ENCODE measurements around the gene SLC22A31.
"Not testable (repeated sequence)": the region's sequence is repeated elsewhere in the genome, so short reads cannot be mapped to it uniquely, and the experiment has no call there.

Gene SLC22A31

GRCh38 chr16:89193576-89194293 is 6.6 kb downstream of the SLC22A31 start:
- Histone ChIP-seq H3K4me2 (ENCODE audit: low read depth, low read length, poor library complexity, severe bottlenecking) (no peak overlapping the region), H3K27ac (ENCODE audit: low read depth, low read length) (no peak overlapping the region), H3K4me3 (ENCODE audit: insufficient read depth, low read length, poor library complexity, severe bottlenecking) (no peak overlapping the region), H3F3A (ENCODE audit: insufficient read depth) (0 out of 2 replicates have a peak, but pooled peaks cover 3% of the 10 kb centered on the region), H3K27me3 (ENCODE audit: low read length) (no peaks in the 10 kb centered on the region), H3K9me2 (replicated peaks; ENCODE audit: insufficient read depth, low read length) (no peaks in the 10 kb centered on the region), H3K9ac (ENCODE audit: low read length) (no peak overlapping the region), H3K36me3 (ENCODE audit: low read length) (no peaks in the 10 kb centered on the region), H2AFZ (ENCODE audit: low read depth, low read length, severe bottlenecking) (no peak overlapping the region), H3K79me2 (ENCODE audit: insufficient read depth, low read length) (no peaks in the 10 kb centered on the region), H3K9me3 (ENCODE audit: insufficient read depth, low read length) (no peaks in the 10 kb centered on the region), H4K20me1 (ENCODE audit: low read depth, low read length) (no peaks in the 10 kb centered on the region)
- no peak for TF ChIP-seq EZH2phosphoT487 (conservative IDR thresholded peaks at IDR 0.05; ENCODE audit: low read length)
- TF ChIP-seq, protein P1, sequence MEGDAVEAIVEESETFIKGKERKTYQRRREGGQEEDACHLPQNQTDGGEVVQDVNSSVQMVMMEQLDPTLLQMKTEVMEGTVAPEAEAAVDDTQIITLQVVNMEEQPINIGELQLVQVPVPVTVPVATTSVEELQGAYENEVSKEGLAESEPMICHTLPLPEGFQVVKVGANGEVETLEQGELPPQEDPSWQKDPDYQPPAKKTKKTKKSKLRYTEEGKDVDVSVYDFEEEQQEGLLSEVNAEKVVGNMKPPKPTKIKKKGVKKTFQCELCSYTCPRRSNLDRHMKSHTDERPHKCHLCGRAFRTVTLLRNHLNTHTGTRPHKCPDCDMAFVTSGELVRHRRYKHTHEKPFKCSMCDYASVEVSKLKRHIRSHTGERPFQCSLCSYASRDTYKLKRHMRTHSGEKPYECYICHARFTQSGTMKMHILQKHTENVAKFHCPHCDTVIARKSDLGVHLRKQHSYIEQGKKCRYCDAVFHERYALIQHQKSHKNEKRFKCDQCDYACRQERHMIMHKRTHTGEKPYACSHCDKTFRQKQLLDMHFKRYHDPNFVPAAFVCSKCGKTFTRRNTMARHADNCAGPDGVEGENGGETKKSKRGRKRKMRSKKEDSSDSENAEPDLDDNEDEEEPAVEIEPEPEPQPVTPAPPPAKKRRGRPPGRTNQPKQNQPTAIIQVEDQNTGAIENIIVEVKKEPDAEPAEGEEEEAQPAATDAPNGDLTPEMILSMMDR (IDR thresholded peaks at IDR 0.05; ENCODE audit: insufficient read depth, low read length, poor library complexity, severe bottlenecking) = no peak

DNA sequence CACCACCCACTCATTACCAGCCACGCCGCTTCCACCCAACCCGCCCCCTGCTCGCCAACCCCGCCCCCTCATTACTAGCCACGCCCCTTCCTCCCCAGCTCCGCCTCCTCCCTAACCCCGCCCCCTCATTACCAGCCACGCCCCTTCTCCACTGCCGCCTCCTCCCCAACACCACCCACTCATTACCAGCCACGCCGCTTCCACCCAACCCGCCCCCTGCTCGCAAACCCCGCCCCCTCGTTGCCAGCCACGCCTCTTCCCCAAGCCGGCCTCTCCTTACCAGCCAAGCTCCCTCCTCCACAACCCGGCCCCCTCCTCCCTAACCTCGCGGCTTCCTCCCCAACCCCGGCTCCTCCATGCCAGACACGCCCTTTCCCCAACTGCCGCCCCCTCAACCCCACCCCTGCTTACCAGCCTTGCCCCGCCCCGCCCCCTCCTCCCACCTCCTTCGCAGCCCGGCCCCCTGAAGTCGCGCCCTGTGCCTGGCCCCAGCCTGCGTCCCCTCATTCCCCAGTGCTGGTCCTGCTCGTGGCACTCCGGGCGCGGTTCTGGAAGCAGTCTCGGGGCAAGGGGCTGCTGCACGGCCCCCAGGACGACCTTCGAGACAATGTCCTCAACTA is 7.3 kb downstream of the SLC22A31 start:
- no peaks in the 10 kb centered on the region for H3K36me3 ChIP-seq (ENCODE audit: low read length)
- H3K79me2 ChIP-seq (ENCODE audit: insufficient read depth, low read length) = no peaks in the 10 kb centered on the region
- no peak overlapping the region for H3K9ac ChIP-seq (ENCODE audit: low read length)
- H3K4me3 ChIP-seq (ENCODE audit: insufficient read depth, low read length, poor library complexity, severe bottlenecking) = no peak overlapping the region
- TF ChIP-seq EZH2phosphoT487 (conservative IDR thresholded peaks at IDR 0.05; ENCODE audit: low read length) = no peak
- H3K27me3 ChIP-seq (ENCODE audit: low read length) = no peaks in the 10 kb centered on the region
- H3K4me2 ChIP-seq (ENCODE audit: low read depth, low read length, poor library complexity, severe bottlenecking) = no peak overlapping the region
- H4K20me1 ChIP-seq (ENCODE audit: low read depth, low read length) = no peaks in the 10 kb centered on the region
- H2AFZ ChIP-seq (ENCODE audit: low read depth, low read length, severe bottlenecking) = no peak overlapping the region
- H3F3A ChIP-seq (ENCODE audit: insufficient read depth) = 0 out of 2 replicates have a peak, but pooled peaks cover 3% of the 10 kb centered on the region
- no peak overlapping the region for H3K27ac ChIP-seq (ENCODE audit: low read depth, low read length)
- no peaks in the 10 kb centered on the region for H3K9me2 ChIP-seq (replicated peaks; ENCODE audit: insufficient read depth, low read length)
- H3K9me3 ChIP-seq (ENCODE audit: insufficient read depth, low read length) = no peaks in the 10 kb centered on the region

DNA sequence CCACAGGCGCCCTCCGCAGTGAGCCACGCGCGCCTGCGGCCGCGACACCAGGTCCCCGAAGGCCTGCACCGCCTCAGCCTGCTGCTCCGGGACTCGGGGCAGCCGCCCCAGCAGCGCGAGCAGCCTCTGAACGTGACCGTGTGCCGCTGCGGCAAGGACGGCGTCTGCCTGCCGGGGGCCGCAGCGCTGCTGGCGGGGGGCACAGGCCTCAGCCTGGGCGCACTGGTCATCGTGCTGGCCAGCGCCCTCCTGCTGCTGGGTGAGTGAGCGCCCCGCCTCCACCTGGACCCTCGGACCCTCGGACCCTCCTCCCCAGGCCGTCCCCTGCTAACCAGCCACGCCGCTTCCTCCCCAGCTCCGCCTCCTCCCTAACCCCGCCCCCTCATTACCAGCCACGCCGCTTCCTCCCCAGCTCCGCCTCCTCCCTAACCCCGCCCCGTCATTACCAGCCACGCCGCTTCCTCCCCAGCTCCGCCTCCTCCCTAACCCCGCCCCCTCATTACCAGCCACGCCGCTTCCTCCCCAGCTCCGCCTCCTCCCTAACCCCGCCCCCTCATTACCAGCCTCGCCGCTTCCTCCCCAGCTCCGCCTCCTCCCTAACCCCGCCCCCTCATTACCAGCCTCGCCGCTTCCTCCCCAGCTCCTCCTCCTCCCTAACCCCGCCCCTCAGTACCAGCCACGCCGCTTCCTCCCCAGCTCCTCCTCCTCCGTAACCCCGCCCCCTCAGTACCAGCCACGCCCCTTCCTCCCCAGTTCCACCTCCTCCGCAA is 8.0 kb downstream of the SLC22A31 start:
- H3K9me3 ChIP-seq (ENCODE audit: insufficient read depth, low read length); H3K79me2 ChIP-seq (ENCODE audit: insufficient read depth, low read length); H4K20me1 ChIP-seq (ENCODE audit: low read depth, low read length); H3K9ac ChIP-seq (ENCODE audit: low read length); H3K36me3 ChIP-seq (ENCODE audit: low read length); H3K9me2 ChIP-seq (replicated peaks; ENCODE audit: insufficient read depth, low read length); H3F3A ChIP-seq (ENCODE audit: insufficient read depth); H3K27ac ChIP-seq (ENCODE audit: low read depth, low read length); H2AFZ ChIP-seq (ENCODE audit: low read depth, low read length, severe bottlenecking); H3K27me3 ChIP-seq (ENCODE audit: low read length): not testable (repeated sequence)
- peak overlapping the region; percentile 34 for H3K4me3 ChIP-seq (ENCODE audit: insufficient read depth, low read length, poor library complexity, severe bottlenecking)
- peak overlapping the region; percentile 41 for H3K4me2 ChIP-seq (ENCODE audit: low read depth, low read length, poor library complexity, severe bottlenecking)

DNA sequence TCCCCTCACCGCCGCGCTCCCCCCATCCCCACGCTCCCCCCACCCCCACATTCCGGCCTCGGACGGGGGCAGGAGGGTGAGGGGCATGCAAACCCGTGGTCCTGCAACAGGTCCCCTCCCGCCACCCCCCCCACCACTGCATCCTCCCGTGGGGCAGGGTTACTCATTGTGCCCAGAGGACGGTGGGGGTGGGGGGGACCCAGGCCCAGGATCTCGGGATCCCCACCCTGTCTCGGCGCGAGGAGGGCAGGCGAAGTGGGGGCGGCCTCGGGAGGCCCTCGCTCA is 8.5 kb downstream of the SLC22A31 start:
- Histone ChIP-seq H3K9ac (ENCODE audit: low read length) (no peak overlapping the region), H3K4me2 (ENCODE audit: low read depth, low read length, poor library complexity, severe bottlenecking) (peak overlapping the region; percentile 41), H3K9me2 (replicated peaks; ENCODE audit: insufficient read depth, low read length) (no peaks in the 10 kb centered on the region), H2AFZ (ENCODE audit: low read depth, low read length, severe bottlenecking) (no peak overlapping the region), H3K9me3 (ENCODE audit: insufficient read depth, low read length) (no peaks in the 10 kb centered on the region), H4K20me1 (ENCODE audit: low read depth, low read length) (no peaks in the 10 kb centered on the region), H3K79me2 (ENCODE audit: insufficient read depth, low read length) (no peaks in the 10 kb centered on the region), H3K4me3 (ENCODE audit: insufficient read depth, low read length, poor library complexity, severe bottlenecking) (no peak overlapping the region), H3K36me3 (ENCODE audit: low read length) (no peaks in the 10 kb centered on the region), H3F3A (ENCODE audit: insufficient read depth) (0 out of 2 replicates have a peak, but pooled peaks cover 3% of the 10 kb centered on the region), H3K27me3 (ENCODE audit: low read length) (no peaks in the 10 kb centered on the region), H3K27ac (ENCODE audit: low read depth, low read length) (no peak overlapping the region)
- no peak for TF ChIP-seq EZH2phosphoT487 (conservative IDR thresholded peaks at IDR 0.05; ENCODE audit: low read length)
- TF ChIP-seq, protein P1 (IDR thresholded peaks at IDR 0.05; ENCODE audit: insufficient read depth, low read length, poor library complexity, severe bottlenecking) = no peak
